GM12878 (cell line): ENCODE results near the gene FLII. TPM values are rescaled to one million over a fixed set of nuclear protein-coding genes. Genes with fewer than 3 reads are reported as not detected.

Source experiments
- ATAC-seq: fragments of 200-7000 bp; cut with Tn5 transposase; 3 replicates; pipeline ENCODE4 v1.9.1; 2020; ENCODE audit warnings: mild to moderate bottlenecking, moderate library complexity
- BruUV-seq: library from RNA; stranded (reverse); fragments of 400-500 nt; replicated peaks from 2 replicates; lab custom pipeline; 2021; lab: Mats Ljungman, UMichigan
- CTCF ChIA-PET: fragments of 300-600 bp; sonication (Branson Sonifier 250); formaldehyde crosslinking; extraction: SDS; loops from one replicate; lab custom pipeline; 2021; ENCODE audit warnings: inconsistent platforms; lab: Yijun Ruan, JAX
- POLR2A ChIA-PET: fragments of 350-600 bp; formaldehyde crosslinking; extraction: SDS; loops from one replicate; lab custom pipeline; 2021; ENCODE audit warnings: inconsistent platforms; lab: Charles Lee
- RAD21 ChIA-PET: fragments of 300-600 bp; sonication (Branson Sonifier 250); formaldehyde crosslinking; loops from one replicate; lab custom pipeline; 2023; ENCODE audit warnings: antibody characterized with exemption; ENCODE audit not compliant: unreplicated experiment; lab: Charles Lee
- SMC1A ChIA-PET: fragments of 300-600 bp; sonication (Branson Sonifier 250); formaldehyde crosslinking; loops from one replicate; lab custom pipeline; 2023; ENCODE audit not compliant: unreplicated experiment, uncharacterized antibody; lab: Charles Lee
- DNase-seq: peaks from one replicate; pipeline ENCODE4 v3.0.0-alpha.2; 2011; ENCODE audit warnings: low read depth, low spot score
- FAIRE-seq: peaks from 3 replicates; lab custom pipeline; 2011; peaks lifted over from hg19 to GRCh38; lab: Jason Lieb, UNC
- H2AFZ ChIP-seq: 2 replicates; pipeline ENCODE4 v1.6.0; 2011; ENCODE audit warnings: low read depth, low read length, control low read depth; ENCODE audit not compliant: control insufficient read depth
- H3K27ac ChIP-seq: 2 replicates; pipeline ENCODE4 v1.5.1; 2011; ENCODE audit warnings: control low read depth; ENCODE audit not compliant: control insufficient read depth, insufficient read depth
- H3K27me3 ChIP-seq, 2 experiments: replicated peaks in 1 of 2; 2 replicates each; pipeline versions ENCODE4 v1.6.0 to v1.6.1; 2011; ENCODE audit warnings: low read length in 1 of 2; ENCODE audit not compliant: control insufficient read depth in 2 of 2, insufficient read depth in 2 of 2
- H3K36me3 ChIP-seq, 2 experiments: 2 replicates each; pipeline ENCODE4 v1.5.1; 2011; ENCODE audit warnings: low read length in 1 of 2; ENCODE audit not compliant: control insufficient read depth in 2 of 2, insufficient read depth in 2 of 2
- H3K4me1 ChIP-seq: 2 replicates; pipeline ENCODE4 v1.6.1; 2011; ENCODE audit warnings: mild to moderate bottlenecking, low read length, moderate library complexity, mixed read lengths; ENCODE audit not compliant: control insufficient read depth, insufficient read depth
- H3K4me2 ChIP-seq: 2 replicates; pipeline ENCODE4 v1.6.0; 2011; ENCODE audit warnings: control low read depth; ENCODE audit not compliant: control insufficient read depth, insufficient read depth
- H3K4me3 ChIP-seq: fragments of 200-600 bp; sonication (generic); 2 replicates; pipeline ENCODE4 v1.5.1; 2016
- H3K79me2 ChIP-seq: 2 replicates; pipeline ENCODE4 v1.6.0; 2011; ENCODE audit warnings: low read length; ENCODE audit not compliant: control insufficient read depth, insufficient read depth
- H3K9ac ChIP-seq: 2 replicates; pipeline ENCODE4 v1.8.0; 2011; ENCODE audit warnings: low read length, control low read depth, mixed read lengths; ENCODE audit not compliant: control insufficient read depth, insufficient read depth
- H3K9me3 ChIP-seq: replicated peaks from 3 replicates; pipeline ENCODE4 v1.5.1; 2011; ENCODE audit warnings: mild to moderate bottlenecking, low read length; ENCODE audit not compliant: control insufficient read depth, insufficient read depth
- H4K20me1 ChIP-seq: 2 replicates; pipeline ENCODE4 v1.6.0; 2011; ENCODE audit not compliant: control insufficient read depth, insufficient read depth
- HDGF ChIP-seq: fragments of 450-650 bp; IDR thresholded peaks from 2 replicates; pipeline ENCODE4 v1.6.1; 2016; ENCODE audit warnings: antibody characterized with exemption
- IKZF2 ChIP-seq, 2 experiments: fragments of 450-650 bp; IDR thresholded peaks; 2 replicates each; pipeline ENCODE4 v1.6.1; 2017; ENCODE audit warnings: mild to moderate bottlenecking in 2 of 2, moderate library complexity in 2 of 2
- NBN ChIP-seq: fragments of 450-650 bp; IDR thresholded peaks from 2 replicates; pipeline ENCODE4 v1.6.1; 2016
- POLR2A ChIP-seq: IDR thresholded peaks from 2 replicates; pipeline ENCODE4 v1.6.1; 2011; ENCODE audit warnings: low read depth, mild to moderate bottlenecking, low read length
- POLR2AphosphoS5 ChIP-seq: IDR thresholded peaks from 2 replicates; pipeline ENCODE4 v1.6.1; 2011; ENCODE audit warnings: mild to moderate bottlenecking, low read length, inconsistent platforms
- RAD21 ChIP-seq: IDR thresholded peaks from 2 replicates; pipeline ENCODE4 v1.6.1; 2011; ENCODE audit warnings: mild to moderate bottlenecking, low read depth, low read length, moderate library complexity; ENCODE audit not compliant: insufficient read depth
- SMARCA5 ChIP-seq: fragments of 450-650 bp; IDR thresholded peaks from 2 replicates; pipeline ENCODE4 v1.6.1; 2017; ENCODE audit warnings: mild to moderate bottlenecking
- SMC3 ChIP-seq: IDR thresholded peaks from 2 replicates; pipeline ENCODE4 v1.6.1; 2011; ENCODE audit warnings: low read length, improper control_type of control experiment, borderline replicate concordance
- ZNF207 ChIP-seq: fragments of 450-650 bp; IDR thresholded peaks from 2 replicates; pipeline ENCODE4 v1.6.1; 2014; ENCODE audit warnings: antibody characterized with exemption, mild to moderate bottlenecking, borderline replicate concordance
- WGBS: methylation state at CpG from one replicate; pipeline ENCODE4 v1.1.6; 2016; ENCODE audit warnings: low lambda C conversion rate; ENCODE audit not compliant: insufficient replicate concordance, insufficient coverage; ENCODE audit errors: missing lambda C conversion rate; 5-methylcytosine and 5-hydroxymethylcytosine counted together
- in situ Hi-C: fragments of 300-500 bp; cut with MboI; formaldehyde crosslinking; loops from 9 replicates; pipeline ENCODE4 v1.14.3; 2018; ENCODE audit warnings: mixed read lengths
- intact Hi-C: fragments of 100-400 bp; cut with micrococcal nuclease; formaldehyde crosslinking; loops from one replicate; pipeline ENCODE4 v1.14.2; 2022; ENCODE audit not compliant: unreplicated experiment
- polyA plus RNA-seq, 11 experiments: library from polyadenylated mRNA; depleted of rRNA in 4 of 11; unstranded in 6 of 11; stranded (reverse) in 5 of 11; fragments of >200 nt; fragmentation: Nextera tagmentation in 4 of 11; fragmentation: Illumina TruSeq in 1 of 11; extraction: Ambion mirVana in 4 of 11; extraction: Trizol in 1 of 11; gene quantifications; 1 replicate in 1 of 11; 2 replicates in 10 of 11; pipeline versions ENCODE4 v1.2.1 to v1.2.3, GENCODE V29; 2011 to 2016; ENCODE audit warnings: inconsistent platforms in 2 of 11, missing spikeins in 2 of 11, low read depth in 1 of 11
- total RNA-seq, 4 experiments: library from RNA; depleted of rRNA in 3 of 4; stranded (reverse); fragments of >200 nt in 3 of 4; fragmentation: Illumina TruSeq in 1 of 4; extraction: Trizol in 1 of 4; gene quantifications; 2 replicates each; pipeline versions ENCODE4 v1.2.1 to v1.2.3, GENCODE V29; 2013 to 2021
- TF ChIP-seq, protein P1 (sequence below), 3 experiments: IDR thresholded peaks in 2 of 3; conservative IDR thresholded peaks in 1 of 3; 2 replicates each; pipeline ENCODE4 v1.5.1; 2011; ENCODE audit warnings: low read depth in 3 of 3, low read length in 3 of 3, mild to moderate bottlenecking in 3 of 3, control low read depth in 2 of 3, moderate library complexity in 2 of 3, inconsistent platforms in 1 of 3, mixed read lengths in 1 of 3; ENCODE audit not compliant: control insufficient read depth in 2 of 3, insufficient read depth in 1 of 3; ENCODE audit errors: extremely low read depth in 1 of 3

The FLII gene
- total and polyA plus RNA-seq, 10 of the 15 experiments (the other 5 are each of a cell fraction or from before 2014, with no cell fraction given), result 22.2 to 200 (median 121) TPM

DNA sequence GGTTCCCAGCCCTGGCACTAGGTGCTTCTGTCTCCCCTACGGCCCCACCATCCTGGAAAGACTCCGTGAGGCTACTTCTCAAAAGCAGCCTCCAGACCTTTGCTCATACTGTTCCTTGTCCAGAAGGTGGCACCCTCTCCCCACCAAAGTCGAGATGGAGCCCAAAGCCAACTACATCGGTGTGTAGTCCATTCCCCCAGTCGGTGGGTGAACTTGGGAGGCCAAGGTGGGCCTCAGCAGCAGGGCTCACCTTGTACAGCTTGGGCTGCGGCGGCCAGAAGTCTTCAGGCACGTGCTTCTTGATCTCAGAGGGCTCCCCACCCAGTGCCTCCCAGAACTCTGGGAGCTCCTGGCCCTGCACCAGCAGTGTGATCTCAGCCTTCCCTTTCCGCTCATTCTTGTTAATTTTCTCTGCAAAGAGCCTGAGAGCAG, 10.2 kb downstream of the FLII start:
- H3K4me2 ChIP-seq, result no peak overlapping the region
- H2AFZ ChIP-seq, result no peak overlapping the region
- H3K27ac ChIP-seq, result no peak overlapping the region
- FAIRE-seq (peak; percentile 92), DNase-seq (no peak), ATAC-seq (peak; percentile 95)
- in situ Hi-C loops (no loop called here), intact Hi-C loops (no loop called here)
- no peaks in the 10 kb centered on the region for H3K9me3 ChIP-seq
- ChIA-PET CTCF (interaction anchor here (0.7 to 1.4 kb wide), 3 partner anchors 9 to 115 kb away, joined by 3 to 4 read pairs (median 4); partner anchors contain the start of gene SHMT1), SMC1A (interaction anchor here (1.6 kb wide), 1 partner anchor 115 kb away, joined by 3 read pairs; the partner anchor contains the start of gene SHMT1), POLR2A (no interaction called here), RAD21 (interaction anchor here (0.6 kb wide), 1 partner anchor 15 kb away, joined by 3 read pairs; no protein-coding TSS in a partner anchor)
- H3K27me3 ChIP-seq, result no peaks in the 10 kb centered on the region
- no peaks in the 10 kb centered on the region for H3K79me2 ChIP-seq
- H3K4me1 ChIP-seq, result no peaks in the 10 kb centered on the region
- H3K9ac ChIP-seq, result no peak overlapping the region
- H3K36me3 ChIP-seq, result peaks cover 5 to 31% of the 10 kb centered on the region in 2 experiments
- BruUV-seq, result no TSS peak
- H3K4me3 ChIP-seq, result no peak overlapping the region
- H4K20me1 ChIP-seq, result no peaks in the 10 kb centered on the region
- TF ChIP-seq IKZF2 (IDR thresholded peaks at IDR 0.05) (no peak), POLR2A (peak; percentile 64), ZNF207 (0 out of 2 replicates have a peak, but pooled peaks have one; percentile 23), RAD21 (peak; percentile 88), NBN (no peak), SMC3 (peak; percentile 70), SMARCA5 (0 out of 2 replicates have a peak, but pooled peaks have one; percentile 20), HDGF (0 out of 2 replicates have a peak, but pooled peaks have one; percentile 26), POLR2AphosphoS5 (no peak)
- TF ChIP-seq, protein P1, sequence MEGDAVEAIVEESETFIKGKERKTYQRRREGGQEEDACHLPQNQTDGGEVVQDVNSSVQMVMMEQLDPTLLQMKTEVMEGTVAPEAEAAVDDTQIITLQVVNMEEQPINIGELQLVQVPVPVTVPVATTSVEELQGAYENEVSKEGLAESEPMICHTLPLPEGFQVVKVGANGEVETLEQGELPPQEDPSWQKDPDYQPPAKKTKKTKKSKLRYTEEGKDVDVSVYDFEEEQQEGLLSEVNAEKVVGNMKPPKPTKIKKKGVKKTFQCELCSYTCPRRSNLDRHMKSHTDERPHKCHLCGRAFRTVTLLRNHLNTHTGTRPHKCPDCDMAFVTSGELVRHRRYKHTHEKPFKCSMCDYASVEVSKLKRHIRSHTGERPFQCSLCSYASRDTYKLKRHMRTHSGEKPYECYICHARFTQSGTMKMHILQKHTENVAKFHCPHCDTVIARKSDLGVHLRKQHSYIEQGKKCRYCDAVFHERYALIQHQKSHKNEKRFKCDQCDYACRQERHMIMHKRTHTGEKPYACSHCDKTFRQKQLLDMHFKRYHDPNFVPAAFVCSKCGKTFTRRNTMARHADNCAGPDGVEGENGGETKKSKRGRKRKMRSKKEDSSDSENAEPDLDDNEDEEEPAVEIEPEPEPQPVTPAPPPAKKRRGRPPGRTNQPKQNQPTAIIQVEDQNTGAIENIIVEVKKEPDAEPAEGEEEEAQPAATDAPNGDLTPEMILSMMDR (IDR thresholded peaks at IDR 0.05 in 2 of 3, conservative IDR thresholded peaks at IDR 0.05 in 1 of 3; ENCODE audit: control insufficient read depth in 2 of 3, extremely low read depth in 1 of 3, insufficient read depth in 1 of 3, low read depth in 3 of 3, low read length in 3 of 3), result peak; percentile 70 to 84 (median 81)
- WGBS, result 16% methylated on average over 9 of the region's 9 CpGs
